ENCODE results near the gene TMEM62.

GRCh38 chr15:43125100-43125661 lies 8.2 kb upstream of the TMEM62 start:
- no peak for TF ChIP-seq POLR2AphosphoS5 (IDR thresholded peaks at IDR 0.05; ENCODE audit: low read depth, low read length)
- no peak for TF ChIP-seq POLR2A (IDR thresholded peaks at IDR 0.05; ENCODE audit: low read depth, low read length)
- no peak for TF ChIP-seq TAF1 (IDR thresholded peaks at IDR 0.05; ENCODE audit: low read depth, low read length)
- no peak for TF ChIP-seq POU2F2 (IDR thresholded peaks at IDR 0.05; ENCODE audit: low read depth, low read length)
